Right atrium auricular region (tissue), 2 donors: ENCODE data around the gene PIK3AP1. TPM values are rescaled to one million over a fixed set of nuclear protein-coding genes. Genes with fewer than 3 reads are reported as not detected.
A peak's percentile ranks its signal among the peaks of the same experiment; 100 is the strongest.

ENCODE experiments used
- DNase-seq: peaks from one replicate; pipeline ENCODE4 v3.0.0-alpha.2; 2019; ENCODE audit warnings: low spot score
- H3K27ac ChIP-seq, 2 donors: fragments of 200-600 bp; sonication (generic); 1 replicate in 1 of 2; 2 replicates in 1 of 2; pipeline ENCODE4 v1.5.1; 2016 to 2019
- H3K27me3 ChIP-seq, 2 donors: fragments of 200-600 bp; sonication (generic); one replicate each; pipeline versions ENCODE4 v1.5.1 to v1.6.0; 2017 to 2019
- H3K36me3 ChIP-seq: fragments of 200-600 bp; sonication (generic); one replicate; pipeline ENCODE4 v1.5.1; 2016
- H3K4me1 ChIP-seq, 2 donors: fragments of 200-600 bp; sonication (generic); one replicate each; pipeline versions ENCODE4 v1.5.1 to v1.6.0; 2017 to 2019
- H3K4me3 ChIP-seq, 2 donors: fragments of 200-600 bp; sonication (generic); 1 replicate in 1 of 2; 2 replicates in 1 of 2; pipeline ENCODE4 v1.5.1; 2017 to 2019; ENCODE audit warnings: mild to moderate bottlenecking in 1 of 2, moderate library complexity in 1 of 2
- H3K9me3 ChIP-seq, 2 donors: fragments of 200-600 bp; sonication (generic); one replicate each; pipeline ENCODE4 v1.5.1; 2019
- CTCF ChIP-seq, 2 donors: fragments of 200-600 bp; sonication (generic); IDR thresholded peaks; one replicate each; pipeline ENCODE4 v1.5.1; 2019; ENCODE audit warnings: antibody characterized with exemption in 2 of 2
- total RNA-seq, 2 donors: library from RNA; depleted of rRNA; stranded (reverse); fragments of >200 nt; gene quantifications; one replicate each; pipeline ENCODE4 v1.1.0, GENCODE V29; 2016

The PIK3AP1 gene
- total RNA-seq, 2 donors from 2014 or later = 3.1 to 11.2 TPM

GRCh38 chr10:96709525-96709924 lies 10.8 kb downstream of the PIK3AP1 start:
- Histone ChIP-seq H3K4me1 (no peaks in the 10 kb centered on the region), H3K36me3 (no peaks in the 10 kb centered on the region), H3K27me3 (no peaks in the 10 kb centered on the region), H3K9me3 (no peaks in the 10 kb centered on the region), H3K4me3 (no peak overlapping the region), H3K27ac (peak overlapping the region in 1 of 2 donors; percentile 5)
- no peak for DNase-seq
- no peak for TF ChIP-seq CTCF (IDR thresholded peaks at IDR 0.05)

GRCh38 chr10:96708996-96709395 lies 11.3 kb downstream of the PIK3AP1 start:
- no peak for TF ChIP-seq CTCF (IDR thresholded peaks at IDR 0.05)
- peak overlapping the region in 1 of 2 donors; percentile 5 for H3K27ac ChIP-seq
- H3K27me3 ChIP-seq = no peaks in the 10 kb centered on the region
- H3K36me3 ChIP-seq = no peaks in the 10 kb centered on the region
- H3K4me3 ChIP-seq = no peak overlapping the region
- H3K4me1 ChIP-seq = no peaks in the 10 kb centered on the region
- no peaks in the 10 kb centered on the region for H3K9me3 ChIP-seq
- DNase-seq = no peak

- no peak overlapping the region for H3K4me3 ChIP-seq
- TF ChIP-seq CTCF (IDR thresholded peaks at IDR 0.05) = no peak
- no peak for DNase-seq
- H3K36me3 ChIP-seq = no peaks in the 10 kb centered on the region
- no peak overlapping the region for H3K27ac ChIP-seq
- no peaks in the 10 kb centered on the region for H3K4me1 ChIP-seq
- H3K9me3 ChIP-seq = no peaks in the 10 kb centered on the region
- no peaks in the 10 kb centered on the region for H3K27me3 ChIP-seq
These were observed 11.9 kb downstream of the PIK3AP1 start for GRCh38 chr10:96708456-96708855.

GRCh38 chr10:96706331-96706853 lies 13.9 kb downstream of the PIK3AP1 start:
- Histone ChIP-seq H3K27ac (no peak overlapping the region), H3K36me3 (no peaks in the 10 kb centered on the region), H3K27me3 (no peaks in the 10 kb centered on the region), H3K9me3 (no peaks in the 10 kb centered on the region), H3K4me3 (no peak overlapping the region), H3K4me1 (no peaks in the 10 kb centered on the region)
- DNase-seq = no peak
- TF ChIP-seq CTCF (IDR thresholded peaks at IDR 0.05) = no peak

- H3K4me1 ChIP-seq = no peaks in the 10 kb centered on the region
- DNase-seq = no peak
- TF ChIP-seq CTCF (IDR thresholded peaks at IDR 0.05) = no peak
- no peaks in the 10 kb centered on the region for H3K9me3 ChIP-seq
- no peak overlapping the region for H3K4me3 ChIP-seq
- no peak overlapping the region for H3K27ac ChIP-seq
- no peaks in the 10 kb centered on the region for H3K36me3 ChIP-seq
- H3K27me3 ChIP-seq = no peaks in the 10 kb centered on the region
These were observed 15.2 kb downstream of the PIK3AP1 start for GRCh38 chr10:96705134-96705533.

GRCh38 chr10:96704563-96704962 lies 15.8 kb downstream of the PIK3AP1 start:
- no peak for DNase-seq
- no peak overlapping the region for H3K4me3 ChIP-seq
- H3K4me1 ChIP-seq = no peaks in the 10 kb centered on the region
- H3K27ac ChIP-seq = no peak overlapping the region
- H3K36me3 ChIP-seq = no peaks in the 10 kb centered on the region
- no peak for TF ChIP-seq CTCF (IDR thresholded peaks at IDR 0.05)
- no peaks in the 10 kb centered on the region for H3K9me3 ChIP-seq
- no peaks in the 10 kb centered on the region for H3K27me3 ChIP-seq
